Hepatocyte (in vitro differentiated cells): ENCODE measurements around the gene PTPRC. TPM values are rescaled to one million over a fixed set of nuclear protein-coding genes. Genes with fewer than 3 reads are reported as not detected.

Experiments
- DNase-seq: peaks from one replicate; pipeline ENCODE4 v3.0.0-alpha.2; 2016; ENCODE audit warnings: low spot score
- H2AFZ ChIP-seq: fragments of 200-600 bp; sonication (generic); 2 replicates; pipeline ENCODE4 v1.6.0; 2016; ENCODE audit warnings: antibody characterized with exemption, mild to moderate bottlenecking
- H3K27ac ChIP-seq: fragments of 200-600 bp; sonication (generic); 2 replicates; pipeline ENCODE4 v1.5.1; 2016; ENCODE audit warnings: mild to moderate bottlenecking
- H3K27me3 ChIP-seq: fragments of 200-600 bp; sonication (generic); 2 replicates; pipeline ENCODE4 v1.6.1; 2016
- H3K36me3 ChIP-seq: fragments of 200-600 bp; sonication (generic); replicated peaks from 2 replicates; pipeline ENCODE4 v1.5.1; 2016; ENCODE audit warnings: low read depth; ENCODE audit not compliant: insufficient read depth
- H3K4me1 ChIP-seq: fragments of 200-600 bp; sonication (generic); 2 replicates; pipeline ENCODE4 v1.5.1; 2016; ENCODE audit warnings: mild to moderate bottlenecking, moderate library complexity; ENCODE audit not compliant: insufficient read depth
- H3K4me2 ChIP-seq: fragments of 200-600 bp; sonication (generic); 2 replicates; pipeline ENCODE4 v1.6.0; 2016
- H3K4me3 ChIP-seq: fragments of 200-600 bp; sonication (generic); 2 replicates; pipeline ENCODE4 v1.5.1; 2016; ENCODE audit warnings: mild to moderate bottlenecking
- H3K79me2 ChIP-seq: fragments of 200-600 bp; sonication (generic); 2 replicates; pipeline ENCODE4 v1.6.0; 2017; ENCODE audit warnings: mild to moderate bottlenecking
- H3K9me2 ChIP-seq: fragments of 200-600 bp; sonication (generic); replicated peaks from 2 replicates; pipeline ENCODE4 v1.6.0; 2017; ENCODE audit warnings: mild to moderate bottlenecking; ENCODE audit not compliant: insufficient read depth
- H3K9me3 ChIP-seq: fragments of 200-600 bp; sonication (generic); 2 replicates; pipeline ENCODE4 v1.5.1; 2016; ENCODE audit warnings: low read depth, mild to moderate bottlenecking
- H4K20me1 ChIP-seq: fragments of 200-600 bp; sonication (generic); 2 replicates; pipeline ENCODE4 v1.6.0; 2016; ENCODE audit warnings: mild to moderate bottlenecking; ENCODE audit not compliant: insufficient read depth, poor library complexity, severe bottlenecking
- CTCF ChIP-seq: fragments of 200-600 bp; sonication (generic); IDR thresholded peaks from 2 replicates; pipeline ENCODE4 v1.5.1; 2016; ENCODE audit warnings: antibody characterized with exemption, mild to moderate bottlenecking; ENCODE audit not compliant: poor library complexity
- EZH2 ChIP-seq: fragments of 200-600 bp; sonication (generic); IDR thresholded peaks from 2 replicates; pipeline ENCODE4 v1.6.1; 2016; ENCODE audit warnings: antibody characterized with exemption, mild to moderate bottlenecking, borderline replicate concordance
- EZH2phosphoT487 ChIP-seq: fragments of 200-600 bp; sonication (generic); IDR thresholded peaks from one replicate; pipeline ENCODE4 v1.6.1; 2018; ENCODE audit warnings: antibody characterized with exemption, mild to moderate bottlenecking, low read depth, moderate library complexity; ENCODE audit not compliant: unreplicated experiment, severe bottlenecking
- WGBS: methylation state at CpG from one replicate; pipeline ENCODE4 v1.1.6; 2016; ENCODE audit warnings: low lambda C conversion rate; ENCODE audit errors: missing lambda C conversion rate; 5-methylcytosine and 5-hydroxymethylcytosine counted together
- polyA plus RNA-seq: library from polyadenylated mRNA; unstranded; fragments of >200 nt; fragmentation: Nextera tagmentation; extraction: Ambion mirVana; gene quantifications from 2 replicates; pipeline ENCODE4 v1.2.1, GENCODE V29; 2016
- total RNA-seq: library from RNA; depleted of rRNA; stranded (reverse); fragments of >200 nt; gene quantifications from 2 replicates; pipeline ENCODE4 v1.2.3, GENCODE V29; 2014

The PTPRC gene
- total and polyA plus RNA-seq, 2 experiments from 2014 or later: 0.87 TPM; not detected in 1

DNA sequence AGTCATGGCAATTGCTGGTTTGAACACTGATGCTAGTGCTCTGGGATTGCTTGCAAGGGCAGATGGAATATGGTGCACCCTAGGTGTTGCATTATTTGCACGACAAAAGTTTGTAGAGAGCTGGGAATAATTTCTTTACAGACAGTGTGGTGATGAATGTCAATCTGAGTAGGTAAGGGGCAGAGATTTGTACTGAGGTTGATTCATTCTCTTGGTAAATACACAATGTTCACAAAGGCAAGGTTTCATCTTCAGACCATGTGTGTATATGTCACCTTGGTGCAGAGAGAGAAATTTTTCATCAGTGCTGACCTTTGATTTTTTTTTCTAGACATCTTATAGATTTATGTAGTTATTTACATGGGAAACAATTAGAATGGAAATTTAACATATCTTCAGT, 5.0 kb downstream of the PTPRC start:
- no peak overlapping the region for H2AFZ ChIP-seq
- DNase-seq: no peak
- H3K36me3 ChIP-seq: no peaks in the 10 kb centered on the region
- H3K9me3 ChIP-seq: no peaks in the 10 kb centered on the region
- H3K4me3 ChIP-seq: no peak overlapping the region
- H3K79me2 ChIP-seq: no peaks in the 10 kb centered on the region
- no peak overlapping the region for H3K4me2 ChIP-seq
- no peaks in the 10 kb centered on the region for H3K4me1 ChIP-seq
- no peaks in the 10 kb centered on the region for H3K9me2 ChIP-seq
- H3K27ac ChIP-seq: no peak overlapping the region
- no peaks in the 10 kb centered on the region for H3K27me3 ChIP-seq
- 89% methylated on average over 1 of the region's 1 CpG for WGBS
- TF ChIP-seq CTCF (no peak), EZH2 (no peak), EZH2phosphoT487 (no peak)
- H4K20me1 ChIP-seq: no peaks in the 10 kb centered on the region

DNA sequence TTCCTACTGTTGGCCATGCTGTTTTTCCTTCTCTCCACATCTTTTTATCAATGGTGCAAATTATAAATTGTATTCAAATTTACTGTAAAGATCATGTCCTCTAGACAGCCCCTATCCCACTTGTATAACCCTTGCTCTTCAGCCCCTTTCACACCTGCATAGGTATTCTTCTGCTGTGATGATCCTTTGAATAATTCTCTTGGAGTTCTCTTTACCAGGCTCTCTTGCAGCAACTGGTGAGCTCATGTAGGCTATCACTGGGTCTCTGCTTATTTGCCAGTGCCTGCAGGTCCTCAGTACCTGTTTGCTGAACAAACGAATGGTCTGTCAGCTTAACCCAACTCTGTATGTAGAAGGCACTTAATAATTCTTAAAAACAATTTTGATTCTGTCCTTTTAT, 8.2 kb downstream of the PTPRC start:
- H3K36me3 ChIP-seq: no peaks in the 10 kb centered on the region
- WGBS: 69% methylated on average over 1 of the region's 1 CpG
- no peaks in the 10 kb centered on the region for H3K9me2 ChIP-seq
- H3K4me1 ChIP-seq: no peaks in the 10 kb centered on the region
- no peak overlapping the region for H2AFZ ChIP-seq
- no peaks in the 10 kb centered on the region for H3K79me2 ChIP-seq
- H3K27me3 ChIP-seq: no peaks in the 10 kb centered on the region
- H3K27ac ChIP-seq: no peak overlapping the region
- TF ChIP-seq EZH2phosphoT487: no peak
- no peak for TF ChIP-seq CTCF
- TF ChIP-seq EZH2: no peak
- H4K20me1 ChIP-seq: no peaks in the 10 kb centered on the region
- H3K9me3 ChIP-seq: no peaks in the 10 kb centered on the region
- H3K4me2 ChIP-seq: no peak overlapping the region
- DNase-seq: no peak
- H3K4me3 ChIP-seq: no peak overlapping the region

- Histone ChIP-seq H3K27ac (no peak overlapping the region), H3K36me3 (no peaks in the 10 kb centered on the region), H3K79me2 (no peaks in the 10 kb centered on the region), H3K4me3 (no peak overlapping the region), H3K4me1 (no peaks in the 10 kb centered on the region), H4K20me1 (no peaks in the 10 kb centered on the region), H3K4me2 (no peak overlapping the region), H3K9me3 (no peaks in the 10 kb centered on the region), H3K9me2 (no peaks in the 10 kb centered on the region), H3K27me3 (no peaks in the 10 kb centered on the region), H2AFZ (no peak overlapping the region)
- no peak for TF ChIP-seq EZH2phosphoT487
- no peak for TF ChIP-seq EZH2
- no peak for TF ChIP-seq CTCF
- no peak for DNase-seq
Measured at GRCh38 chr1:198648592-198648991, 9.8 kb downstream of the PTPRC start.
